Endothelial cell (in vitro differentiated cells): ENCODE measurements around the gene MYBPC1. TPM values are rescaled to one million over a fixed set of nuclear protein-coding genes. Genes with fewer than 3 reads are reported as not detected.

Experiments used
- DNase-seq: peaks from one replicate; pipeline ENCODE4 v3.0.0; 2021; ENCODE audit warnings: low spot score
- H3K27ac Mint-ChIP-seq: one replicate; pipeline ENCODE4 v1.8.0; 2021; ENCODE audit warnings: mixed read lengths, inconsistent platforms; ENCODE audit not compliant: unreplicated experiment
- H3K27me3 Mint-ChIP-seq: one replicate; pipeline ENCODE4 v1.8.0; 2021; ENCODE audit warnings: mild to moderate bottlenecking, moderate library complexity, mixed read lengths, inconsistent platforms; ENCODE audit not compliant: unreplicated experiment
- H3K36me3 Mint-ChIP-seq: one replicate; pipeline ENCODE4 v1.8.0; 2021; ENCODE audit warnings: mild to moderate bottlenecking, low read depth, mixed read lengths, inconsistent platforms; ENCODE audit not compliant: unreplicated experiment
- H3K4me1 Mint-ChIP-seq: one replicate; pipeline ENCODE4 v1.8.0; 2021; ENCODE audit warnings: mild to moderate bottlenecking, mixed read lengths, inconsistent platforms; ENCODE audit not compliant: unreplicated experiment
- H3K4me3 Mint-ChIP-seq: one replicate; pipeline ENCODE4 v1.8.0; 2021; ENCODE audit warnings: mild to moderate bottlenecking, mixed read lengths, inconsistent platforms; ENCODE audit not compliant: unreplicated experiment
- H3K9me3 Mint-ChIP-seq: one replicate; pipeline ENCODE4 v1.8.0; 2021; ENCODE audit warnings: mixed read lengths, inconsistent platforms; ENCODE audit not compliant: unreplicated experiment
- total RNA-seq: library from RNA; stranded (reverse); fragmentation: NEBNext Ultra II Directional; extraction: Animal tissue kit (Norgen Biotek cat#: 25700); gene quantifications from one replicate; pipeline ENCODE4 v1.2.1, GENCODE V29; 2021; ENCODE audit not compliant: unreplicated experiment
- TF ChIP-seq, protein P1 (sequence below): fragments of 200-600 bp; sonication (generic); IDR thresholded peaks from one replicate; pipeline ENCODE4 v1.5.0; 2021; ENCODE audit warnings: antibody characterized with exemption; ENCODE audit not compliant: unreplicated experiment

MYBPC1 gene
- total RNA-seq, 1 donor from 2014 or later: not detected

- H3K4me3 Mint-ChIP-seq: no peak overlapping the region
- H3K36me3 Mint-ChIP-seq: no peaks in the 10 kb centered on the region
- H3K27me3 Mint-ChIP-seq: peaks cover 3% of the 10 kb centered on the region
- no peak overlapping the region for H3K27ac Mint-ChIP-seq
- no peaks in the 10 kb centered on the region for H3K4me1 Mint-ChIP-seq
- no peaks in the 10 kb centered on the region for H3K9me3 Mint-ChIP-seq
- TF ChIP-seq, protein P1, sequence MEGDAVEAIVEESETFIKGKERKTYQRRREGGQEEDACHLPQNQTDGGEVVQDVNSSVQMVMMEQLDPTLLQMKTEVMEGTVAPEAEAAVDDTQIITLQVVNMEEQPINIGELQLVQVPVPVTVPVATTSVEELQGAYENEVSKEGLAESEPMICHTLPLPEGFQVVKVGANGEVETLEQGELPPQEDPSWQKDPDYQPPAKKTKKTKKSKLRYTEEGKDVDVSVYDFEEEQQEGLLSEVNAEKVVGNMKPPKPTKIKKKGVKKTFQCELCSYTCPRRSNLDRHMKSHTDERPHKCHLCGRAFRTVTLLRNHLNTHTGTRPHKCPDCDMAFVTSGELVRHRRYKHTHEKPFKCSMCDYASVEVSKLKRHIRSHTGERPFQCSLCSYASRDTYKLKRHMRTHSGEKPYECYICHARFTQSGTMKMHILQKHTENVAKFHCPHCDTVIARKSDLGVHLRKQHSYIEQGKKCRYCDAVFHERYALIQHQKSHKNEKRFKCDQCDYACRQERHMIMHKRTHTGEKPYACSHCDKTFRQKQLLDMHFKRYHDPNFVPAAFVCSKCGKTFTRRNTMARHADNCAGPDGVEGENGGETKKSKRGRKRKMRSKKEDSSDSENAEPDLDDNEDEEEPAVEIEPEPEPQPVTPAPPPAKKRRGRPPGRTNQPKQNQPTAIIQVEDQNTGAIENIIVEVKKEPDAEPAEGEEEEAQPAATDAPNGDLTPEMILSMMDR: no peak
- no peak for DNase-seq
Observed at GRCh38 chr12:101690544-101691098, 95.8 kb downstream of the MYBPC1 start.

- H3K4me3 Mint-ChIP-seq: no peak overlapping the region
- H3K36me3 Mint-ChIP-seq: no peaks in the 10 kb centered on the region
- no peaks in the 10 kb centered on the region for H3K9me3 Mint-ChIP-seq
Observed at GRCh38 chr12:101691503-101692096, 96.8 kb downstream of the MYBPC1 start.

GRCh38 chr12:101694297-101694848 is 99.6 kb downstream of the MYBPC1 start:
- H3K27ac Mint-ChIP-seq: no peak overlapping the region
- TF ChIP-seq, protein P1: no peak
- H3K9me3 Mint-ChIP-seq: no peaks in the 10 kb centered on the region
- peaks cover 5% of the 10 kb centered on the region for H3K4me1 Mint-ChIP-seq
- no peaks in the 10 kb centered on the region for H3K36me3 Mint-ChIP-seq
- H3K27me3 Mint-ChIP-seq: peaks cover 7% of the 10 kb centered on the region
- DNase-seq: no peak
- no peak overlapping the region for H3K4me3 Mint-ChIP-seq

More at GRCh38 chr12:101691503-101692096, 96.8 kb downstream of the MYBPC1 start:
- no peak for DNase-seq
- Mint-ChIP-seq H3K27me3 (peaks cover 6% of the 10 kb centered on the region), H3K4me1 (peaks cover 2% of the 10 kb centered on the region), H3K27ac (no peak overlapping the region)
- TF ChIP-seq, protein P1: no peak

DNA sequence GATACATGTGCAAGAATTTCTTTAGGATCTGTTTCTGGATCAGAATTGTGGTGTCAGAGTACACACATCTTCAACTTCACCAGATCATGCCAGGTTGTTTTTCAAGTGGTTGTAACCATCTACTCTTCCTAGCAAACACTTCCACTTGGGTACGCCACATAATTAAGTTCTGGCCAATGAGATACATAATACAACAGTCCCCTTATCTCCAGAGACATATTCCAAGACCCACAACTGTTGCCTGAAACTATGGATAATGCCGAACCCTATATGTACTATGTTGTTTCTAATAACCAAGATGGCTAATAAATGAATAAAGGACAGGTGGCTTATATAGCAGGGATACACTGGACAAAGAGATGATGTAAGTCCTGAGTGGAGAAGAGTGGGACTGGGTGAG is 100.2 kb downstream of the MYBPC1 start:
- no peak for DNase-seq
- Mint-ChIP-seq H3K4me3 (no peak overlapping the region), H3K36me3 (no peaks in the 10 kb centered on the region), H3K27ac (no peak overlapping the region), H3K4me1 (peaks cover 5% of the 10 kb centered on the region), H3K9me3 (no peaks in the 10 kb centered on the region), H3K27me3 (peaks cover 7% of the 10 kb centered on the region)
- TF ChIP-seq, protein P1: no peak

- Mint-ChIP-seq H3K4me3 (no peak overlapping the region), H3K36me3 (no peaks in the 10 kb centered on the region), H3K9me3 (no peaks in the 10 kb centered on the region), H3K27me3 (peaks cover 7% of the 10 kb centered on the region), H3K27ac (no peak overlapping the region), H3K4me1 (peaks cover 5% of the 10 kb centered on the region)
- TF ChIP-seq, protein P1: no peak
- no peak for DNase-seq
Observed at GRCh38 chr12:101695706-101696105, 100.9 kb downstream of the MYBPC1 start.
